ENCODE measurements around the gene CPNE5. TPM values are rescaled to one million over a fixed set of nuclear protein-coding genes. Genes with fewer than 3 reads are reported as not detected.
"Not testable (repeated sequence)": the region's sequence is repeated elsewhere in the genome, so short reads cannot be mapped to it uniquely, and the experiment has no call there.

Gene CPNE5
- polyA plus RNA-seq, 4 donors = 12.5 to 14.8 (median 13.3) TPM

DNA sequence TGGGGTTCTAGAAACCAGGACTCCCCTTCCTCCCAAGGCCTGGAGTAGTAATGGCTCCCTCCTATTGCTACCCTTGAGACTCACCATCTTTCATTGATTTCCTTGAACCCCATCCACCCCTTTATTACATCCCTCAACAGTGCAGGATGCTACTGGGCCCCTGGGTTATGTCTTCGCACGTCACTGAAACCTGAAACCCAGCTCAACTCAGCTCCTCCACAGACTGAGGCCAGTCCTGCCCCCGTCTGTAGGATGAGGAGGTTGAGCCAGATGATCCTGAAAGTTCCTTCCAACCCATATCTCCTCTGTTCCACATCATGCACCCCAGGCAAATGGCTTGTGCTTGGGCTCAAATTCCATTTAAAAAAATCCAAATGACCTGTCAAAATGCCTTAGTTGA lies 21.4 kb downstream of the CPNE5 start:
- no peak for DNase-seq (ENCODE audit: low read depth in 4 of 4, low spot score in 3 of 4)

DNA sequence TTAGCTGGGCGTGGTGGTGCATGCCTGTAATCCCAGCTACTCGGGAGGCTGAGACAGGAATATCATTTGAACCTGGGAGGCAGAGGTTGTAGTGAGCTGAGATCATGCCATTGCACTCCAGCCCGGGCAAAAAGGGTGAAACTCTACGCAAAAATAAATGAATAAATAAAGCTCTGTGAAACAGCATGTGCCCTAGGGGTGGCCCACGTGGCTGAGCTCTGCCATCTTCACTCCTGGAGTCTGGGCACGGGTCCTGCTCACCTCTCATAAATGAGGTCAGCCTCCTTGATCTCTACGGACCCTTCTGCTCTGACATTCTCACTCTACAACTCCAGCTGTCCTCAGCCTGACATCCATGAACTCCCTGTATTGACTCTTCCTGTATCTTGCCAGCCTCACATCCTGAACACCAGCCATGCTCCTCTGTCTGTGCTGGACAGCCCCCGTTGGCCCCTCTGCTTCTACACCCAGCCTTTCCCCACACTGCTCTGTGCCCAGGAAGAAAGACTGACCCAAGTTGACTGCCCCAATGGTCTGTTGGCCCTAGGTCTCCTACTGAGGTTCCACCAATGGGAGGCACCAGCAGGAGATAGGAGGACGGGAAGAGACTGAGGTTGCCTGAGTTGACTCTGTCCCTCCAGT lies 21.9 kb downstream of the CPNE5 start:
- DNase-seq (ENCODE audit: low read depth in 4 of 4, low spot score in 3 of 4) = no peak

DNA sequence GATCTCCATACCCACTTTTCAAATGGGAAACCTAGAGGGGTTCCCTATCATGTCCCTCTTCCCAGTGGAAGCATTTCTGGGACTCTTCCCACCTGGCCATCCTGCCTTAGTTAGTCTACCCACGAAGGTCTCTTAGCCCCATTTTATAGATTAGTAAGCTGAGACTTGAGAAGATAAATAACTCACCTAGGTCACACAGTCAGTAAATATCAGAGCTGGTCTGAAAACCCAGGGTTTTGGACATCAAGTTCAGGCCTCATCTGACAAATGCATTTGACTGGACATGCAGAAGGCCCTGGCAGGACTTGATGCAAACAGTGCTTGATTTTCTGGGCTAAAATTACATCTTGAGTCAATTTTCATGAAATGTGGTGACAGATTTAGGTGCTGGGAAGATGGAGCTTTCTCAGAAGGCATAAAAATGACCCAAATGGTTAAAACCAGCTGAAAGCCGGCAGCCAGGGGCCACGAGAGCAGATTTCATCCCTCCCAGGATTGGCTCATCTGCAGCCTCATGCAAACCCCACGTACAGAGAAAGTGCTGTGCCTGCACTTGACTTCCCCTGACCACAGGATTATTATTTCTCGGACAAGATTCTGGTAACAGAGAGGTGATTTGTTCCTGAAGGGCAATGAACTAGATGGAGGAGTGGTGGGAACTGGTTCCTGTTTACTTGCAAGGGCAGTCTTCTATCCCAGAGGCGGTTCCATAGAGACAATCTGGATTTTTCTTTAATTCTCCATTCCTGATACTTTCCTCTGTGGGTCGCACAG lies 23.1 kb downstream of the CPNE5 start:
- DNase-seq (ENCODE audit: low read depth in 4 of 4, low spot score in 3 of 4) = no peak

DNA sequence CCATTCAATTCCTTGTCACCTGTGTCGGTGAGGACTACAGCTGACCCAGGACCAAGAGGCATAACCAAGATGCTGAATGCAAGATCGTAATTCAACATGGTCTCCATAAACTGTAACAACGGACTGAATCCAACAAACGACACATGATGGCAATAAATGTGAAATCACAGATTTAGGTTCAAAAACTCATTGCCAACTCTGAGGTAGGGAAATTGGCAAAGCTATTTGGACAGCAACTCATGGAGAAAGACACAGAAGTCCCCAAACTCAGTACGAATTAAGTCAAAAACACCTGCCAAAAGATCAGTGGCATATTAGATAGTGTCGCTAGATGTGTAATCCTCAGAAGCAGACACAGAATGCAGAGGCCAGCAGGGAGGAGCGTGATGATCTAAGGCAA lies 25.0 kb downstream of the CPNE5 start:
- no peak for DNase-seq (ENCODE audit: low read depth in 4 of 4, low spot score in 3 of 4)

DNA sequence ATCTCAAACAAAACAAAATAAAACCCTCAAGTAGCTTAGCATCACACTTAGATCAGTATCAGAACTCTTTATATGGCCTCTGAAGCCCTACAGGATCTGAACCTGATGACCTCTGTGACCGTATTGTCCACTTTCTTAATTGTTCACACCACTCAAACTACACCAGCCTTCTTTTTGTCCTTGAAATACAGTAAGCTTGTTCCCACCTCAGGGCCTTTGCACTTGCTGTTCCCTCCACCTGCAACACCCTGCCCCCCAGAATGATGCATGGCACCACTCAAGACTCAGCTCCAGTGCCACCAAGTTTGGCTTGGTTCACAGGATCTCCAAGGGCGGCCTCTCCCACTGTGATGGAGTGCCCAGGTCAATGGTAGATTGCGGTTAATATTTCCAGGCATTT lies 25.7 kb downstream of the CPNE5 start:
- DNase-seq (ENCODE audit: low read depth in 4 of 4, low spot score in 3 of 4) = no peak

DNA sequence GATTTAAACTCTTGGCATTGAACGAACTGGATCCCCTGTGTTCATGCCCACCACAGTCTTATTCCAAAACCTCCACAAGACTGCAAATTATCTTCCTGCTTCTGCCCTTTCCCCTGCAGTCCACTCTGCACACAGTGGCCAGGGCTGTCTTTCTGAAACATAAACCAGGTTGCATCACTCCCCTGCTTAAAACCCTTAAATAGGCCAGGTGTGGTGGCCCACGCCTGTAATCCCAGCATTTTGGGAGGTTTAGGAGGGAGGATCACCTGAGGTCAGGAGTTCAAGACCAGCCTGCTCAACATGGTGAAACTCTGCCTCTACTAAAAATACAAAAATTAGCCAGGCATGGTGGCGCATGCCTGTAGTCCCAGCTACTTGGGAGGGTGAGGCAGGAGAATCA lies 26.2 kb downstream of the CPNE5 start:
- not testable (repeated sequence) for DNase-seq (ENCODE audit: low read depth in 4 of 4, low spot score in 3 of 4)

DNA sequence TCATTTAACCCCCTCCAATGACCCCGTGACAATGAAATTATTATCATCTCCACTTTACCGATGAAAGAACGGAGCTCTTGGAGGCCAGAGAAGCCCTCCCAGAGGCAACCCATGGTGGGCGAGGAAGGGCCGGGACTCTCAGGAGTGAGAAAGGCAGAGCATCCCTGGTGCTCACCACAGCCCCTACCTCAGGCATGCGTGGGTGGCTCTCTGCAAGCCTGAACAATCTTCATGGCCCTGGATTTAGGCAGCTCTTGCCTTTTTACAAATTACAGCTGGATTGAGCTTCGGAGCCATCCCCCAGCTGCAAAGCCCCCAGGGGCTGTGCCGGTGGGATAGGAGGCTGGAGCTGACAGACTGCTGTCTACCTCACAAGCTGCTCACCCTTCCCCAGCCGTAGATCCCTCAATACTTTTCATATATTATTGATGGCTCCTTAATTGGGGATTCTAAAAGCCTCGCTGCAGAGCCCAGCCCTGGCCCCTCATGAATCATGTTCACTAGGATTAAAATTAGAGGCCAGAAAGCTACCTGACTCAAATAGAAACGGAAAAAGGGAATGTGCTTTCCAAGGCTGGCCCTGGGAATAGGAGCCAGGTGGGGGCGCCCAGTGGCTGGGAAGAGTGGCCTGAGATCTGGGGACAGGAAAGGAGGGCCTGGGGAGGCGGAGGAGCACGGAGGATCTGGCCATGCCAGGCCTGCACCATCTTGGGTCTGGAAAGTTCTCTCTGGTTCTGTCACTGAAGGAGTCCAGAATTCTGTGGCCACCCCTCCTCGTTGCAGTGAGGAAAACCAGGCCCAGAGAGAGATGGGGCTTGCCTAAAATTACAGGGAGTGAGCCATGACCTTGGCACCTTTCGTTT lies 29.1 kb downstream of the CPNE5 start:
- DNase-seq (ENCODE audit: low read depth in 4 of 4, low spot score in 3 of 4) = no peak

DNA sequence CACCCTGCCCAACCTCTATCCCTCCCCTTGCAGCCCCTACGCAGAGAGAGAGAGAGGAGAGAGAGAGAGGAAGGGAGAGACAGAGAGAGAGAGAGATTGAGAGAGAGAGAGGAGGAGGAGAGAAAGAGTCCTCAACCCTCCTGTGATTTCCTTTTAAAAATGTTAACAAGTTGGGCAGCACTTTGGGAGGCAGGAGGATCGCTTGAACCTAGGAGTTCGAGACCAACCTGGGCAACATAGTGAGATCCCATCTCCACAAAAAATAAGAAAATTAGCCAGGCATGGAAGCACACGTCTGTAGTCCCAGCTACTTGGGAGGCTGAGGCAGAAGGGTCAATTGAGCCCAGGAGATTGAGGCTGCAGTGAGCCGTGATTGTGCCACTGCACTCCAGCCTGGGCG lies 30.1 kb downstream of the CPNE5 start:
- no peak for DNase-seq (ENCODE audit: low read depth in 4 of 4, low spot score in 3 of 4)

DNA sequence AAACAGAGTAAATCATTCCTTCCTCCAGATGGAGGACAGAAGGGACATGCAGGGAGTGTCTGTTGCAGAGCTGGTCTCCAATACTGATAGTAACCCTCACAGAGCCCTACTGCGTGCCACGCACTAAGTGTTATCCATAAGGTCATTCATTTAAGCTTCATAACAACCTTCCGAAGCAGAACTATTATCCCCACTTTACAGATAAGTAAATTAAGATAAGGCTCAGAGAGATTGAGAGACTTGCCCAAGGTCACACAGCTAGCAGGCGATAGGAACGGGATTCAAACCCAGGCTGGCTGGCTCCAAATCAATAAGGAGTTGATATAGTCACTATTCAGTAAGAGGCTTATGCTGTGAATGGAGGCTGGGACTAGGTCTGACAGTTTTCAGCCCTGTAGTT lies 30.6 kb downstream of the CPNE5 start:
- no peak for DNase-seq (ENCODE audit: low read depth in 4 of 4, low spot score in 3 of 4)

DNA sequence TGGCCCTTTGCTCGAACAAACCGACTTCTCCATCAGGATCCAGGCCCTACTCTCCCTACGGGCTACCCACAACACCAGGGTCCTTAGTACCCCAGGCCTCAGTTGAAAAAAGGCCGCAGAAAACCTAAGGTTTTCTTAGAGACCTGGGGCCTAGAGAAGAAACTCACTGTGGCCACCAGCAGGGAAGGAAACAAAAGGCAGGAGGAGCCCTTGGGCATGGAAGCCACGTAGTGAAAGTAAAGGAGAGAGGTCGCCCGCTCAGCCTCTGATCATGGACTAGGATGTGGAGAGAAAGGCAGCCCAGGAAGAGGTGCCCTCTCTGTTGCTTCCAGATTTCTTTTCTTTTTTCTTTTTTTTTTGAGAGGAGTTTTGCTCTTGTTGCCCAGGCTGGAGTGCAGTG lies 31.5 kb downstream of the CPNE5 start:
- no peak for DNase-seq (ENCODE audit: low read depth in 4 of 4, low spot score in 3 of 4)

DNA sequence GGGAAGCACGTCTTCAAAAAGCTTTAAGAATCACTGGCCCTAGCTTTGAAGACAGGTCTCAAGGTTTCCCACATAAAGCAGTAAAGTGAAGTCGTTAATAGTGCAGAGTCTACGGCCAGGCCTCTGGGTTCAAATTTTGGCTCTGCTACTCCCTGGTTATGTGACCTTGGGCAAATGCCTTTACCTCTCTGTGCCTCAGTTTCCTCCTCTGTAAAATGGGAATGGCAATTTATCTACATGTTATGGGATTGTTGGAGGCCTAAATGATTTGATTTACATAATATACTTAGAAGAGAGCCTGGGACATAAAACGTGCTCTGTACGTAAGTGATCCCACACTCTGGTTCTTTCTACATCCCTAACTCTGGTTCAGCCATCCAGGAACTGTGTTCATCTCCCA lies 32.1 kb downstream of the CPNE5 start:
- no peak for DNase-seq (ENCODE audit: low read depth in 4 of 4, low spot score in 3 of 4)

DNA sequence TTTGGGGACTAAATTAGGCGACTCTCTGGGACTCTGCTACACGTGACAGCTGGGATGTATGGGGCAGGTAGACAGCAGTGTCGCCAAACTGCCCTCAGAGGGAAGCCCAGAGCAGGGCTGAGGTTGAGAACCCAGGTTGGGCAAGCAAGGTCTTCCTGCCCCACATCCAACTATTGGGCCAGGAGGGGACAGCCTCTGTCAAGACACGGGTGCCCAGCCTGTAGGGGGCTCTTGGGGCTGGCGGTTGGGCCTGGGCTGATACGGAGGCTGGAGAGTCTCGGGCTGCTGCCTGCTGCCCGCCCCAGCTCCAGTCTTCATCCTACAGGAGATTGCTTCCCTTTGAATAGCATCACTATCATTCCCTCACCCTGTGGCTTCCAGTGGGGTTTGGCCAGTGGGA lies 33.3 kb downstream of the CPNE5 start:
- no peak for DNase-seq (ENCODE audit: low read depth in 4 of 4, low spot score in 3 of 4)

DNA sequence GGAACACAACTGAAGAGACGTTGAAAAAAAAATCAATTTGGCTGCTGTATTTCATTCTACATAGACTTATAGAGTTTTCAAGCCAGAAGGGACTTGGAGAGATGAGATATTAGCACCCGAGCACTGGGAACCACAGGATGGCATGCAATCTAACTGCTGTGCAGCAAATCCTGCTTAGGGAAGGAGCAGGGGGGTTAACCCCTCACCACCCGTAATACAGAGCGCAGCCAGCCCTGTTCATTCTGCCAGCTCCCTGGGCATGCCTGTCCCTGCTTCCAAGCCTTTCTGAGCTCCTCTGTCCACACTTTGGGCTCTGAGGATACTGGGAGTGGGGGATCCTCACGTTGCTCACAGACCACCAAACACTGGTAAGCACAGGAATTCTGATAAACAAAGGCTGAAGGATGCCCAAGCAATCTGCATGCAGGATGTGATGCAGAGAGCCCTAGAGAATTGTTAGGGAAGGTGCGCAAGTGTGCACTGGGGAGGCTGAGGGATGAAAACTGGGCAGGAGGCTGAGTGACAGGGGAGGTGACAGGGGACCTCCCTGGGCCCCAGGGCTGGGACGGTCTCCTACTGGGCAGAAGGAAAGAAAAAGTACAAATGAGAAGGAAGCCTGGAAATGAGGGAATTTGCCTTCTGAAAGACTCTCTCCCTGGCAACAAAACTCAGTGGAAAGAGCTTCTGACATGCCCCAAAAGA lies 34.0 kb downstream of the CPNE5 start:
- no peak for DNase-seq (ENCODE audit: low read depth in 4 of 4, low spot score in 3 of 4)

DNA sequence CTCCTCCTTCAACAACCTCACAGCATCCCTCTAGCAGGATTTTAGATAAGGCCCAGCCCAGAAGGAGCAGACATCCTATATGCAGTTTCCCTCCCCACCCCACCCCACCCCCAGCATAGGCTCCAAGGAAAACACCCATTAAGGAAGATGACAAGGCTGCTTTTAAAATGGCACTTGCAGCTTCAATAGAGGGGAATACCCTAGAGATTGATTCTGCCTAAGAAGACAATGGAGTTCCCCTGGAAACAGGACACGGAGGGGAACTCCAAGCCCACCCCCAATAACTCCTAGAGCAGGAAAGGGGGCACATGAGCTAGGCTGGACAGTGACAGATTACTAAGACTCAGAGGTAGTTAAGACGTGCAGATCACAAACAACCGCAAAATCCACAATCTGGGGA lies 34.7 kb downstream of the CPNE5 start:
- DNase-seq (ENCODE audit: low read depth in 4 of 4, low spot score in 3 of 4) = no peak

DNA sequence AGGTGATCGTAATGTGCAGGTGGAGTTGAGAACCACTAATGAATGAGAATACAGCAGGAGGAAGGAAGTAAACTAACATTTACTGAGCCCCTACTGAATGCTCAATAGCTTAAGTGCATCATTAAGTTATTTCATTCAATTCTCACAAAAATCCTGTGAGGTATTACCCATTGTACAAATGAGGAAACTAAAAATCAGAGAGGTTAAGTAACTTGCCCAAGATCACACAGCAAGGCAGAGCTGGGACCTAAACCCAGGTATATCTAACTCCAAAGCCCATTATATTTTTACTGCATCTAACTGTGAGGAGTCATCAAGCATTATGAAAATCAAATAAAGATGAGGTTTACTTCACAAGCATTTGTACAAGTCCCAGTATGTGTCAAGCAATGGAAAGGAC lies 35.3 kb downstream of the CPNE5 start:
- DNase-seq (ENCODE audit: low read depth in 4 of 4, low spot score in 3 of 4) = no peak

DNA sequence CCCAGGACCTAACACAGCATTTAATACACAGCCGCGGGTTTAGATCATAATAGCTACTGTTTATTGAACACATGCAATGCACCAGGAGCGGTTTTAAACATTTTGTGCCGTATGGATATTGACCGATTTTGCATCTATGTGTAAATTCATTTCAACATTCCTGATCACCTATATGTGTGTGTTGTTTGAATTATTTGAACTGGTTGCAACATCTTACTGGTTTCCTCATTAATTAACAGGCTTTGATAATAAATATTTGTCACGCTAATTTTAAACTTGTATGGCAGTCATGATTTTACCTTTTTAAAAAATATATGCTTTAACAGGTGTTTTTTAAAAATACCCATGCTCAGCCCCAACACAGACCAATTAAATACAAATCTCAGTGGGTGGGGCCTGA lies 35.8 kb downstream of the CPNE5 start:
- no peak for DNase-seq (ENCODE audit: low read depth in 4 of 4, low spot score in 3 of 4)

DNA sequence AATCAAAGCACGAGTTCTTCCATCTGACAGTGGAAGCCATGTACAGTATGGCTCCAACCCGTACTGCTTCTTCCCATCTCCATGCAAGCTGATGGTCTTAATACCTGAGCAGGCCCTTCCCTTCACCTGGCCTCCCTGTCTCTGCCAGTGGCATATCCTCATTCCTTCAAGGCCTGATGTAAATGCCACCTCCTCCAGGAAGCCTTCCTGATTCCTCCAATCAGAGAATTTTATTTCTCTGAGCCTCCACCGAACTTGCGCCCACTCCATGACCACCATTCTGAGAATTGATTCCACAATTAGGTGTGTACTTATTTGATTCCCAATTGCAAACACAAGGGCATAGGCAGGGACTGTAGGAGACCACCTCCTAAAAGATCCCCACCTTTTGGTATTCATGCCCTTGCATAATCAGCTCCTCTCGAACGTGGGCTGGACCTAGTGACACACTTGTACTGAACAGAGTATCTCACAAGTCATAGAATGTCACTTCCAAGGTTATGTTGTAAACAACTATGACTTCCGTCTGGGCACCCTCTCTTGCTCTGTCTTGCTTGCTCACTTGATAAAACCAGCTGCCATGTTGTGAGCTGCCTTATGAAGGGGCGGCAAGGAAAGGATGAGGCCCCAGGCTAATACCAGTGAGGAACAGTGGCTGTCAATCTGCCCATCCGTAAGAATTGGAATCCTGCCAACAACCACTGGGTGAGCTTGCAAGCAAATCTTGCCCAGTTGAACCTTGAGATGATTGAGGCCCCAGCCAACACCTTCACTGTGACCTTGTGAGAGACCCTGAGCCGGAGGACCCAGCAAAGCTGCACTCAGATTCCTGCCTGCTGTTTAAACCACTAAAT lies 38.8 kb downstream of the CPNE5 start:
- no peak for DNase-seq (ENCODE audit: low read depth in 4 of 4, low spot score in 3 of 4)

DNA sequence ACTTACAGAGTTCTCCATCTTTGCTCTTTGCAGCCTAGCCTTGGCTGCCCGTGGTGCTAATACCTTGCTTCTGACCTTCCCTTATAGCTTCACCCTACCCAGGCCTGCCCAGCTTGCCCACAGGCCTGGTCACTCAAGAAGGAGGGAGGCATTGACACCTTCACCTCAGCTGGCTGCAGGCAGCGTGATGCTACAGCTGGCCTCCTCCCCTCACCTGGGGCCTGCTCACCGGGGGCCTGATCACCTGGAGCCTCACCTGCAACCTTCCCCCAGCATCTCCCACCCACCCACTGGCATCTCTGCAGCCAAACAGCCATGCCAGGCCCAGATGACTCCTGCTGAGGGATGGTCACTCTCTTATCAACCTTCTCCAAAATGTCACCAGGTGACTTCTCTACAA lies 40.4 kb downstream of the CPNE5 start:
- DNase-seq (ENCODE audit: low read depth in 4 of 4, low spot score in 3 of 4) = no peak

DNA sequence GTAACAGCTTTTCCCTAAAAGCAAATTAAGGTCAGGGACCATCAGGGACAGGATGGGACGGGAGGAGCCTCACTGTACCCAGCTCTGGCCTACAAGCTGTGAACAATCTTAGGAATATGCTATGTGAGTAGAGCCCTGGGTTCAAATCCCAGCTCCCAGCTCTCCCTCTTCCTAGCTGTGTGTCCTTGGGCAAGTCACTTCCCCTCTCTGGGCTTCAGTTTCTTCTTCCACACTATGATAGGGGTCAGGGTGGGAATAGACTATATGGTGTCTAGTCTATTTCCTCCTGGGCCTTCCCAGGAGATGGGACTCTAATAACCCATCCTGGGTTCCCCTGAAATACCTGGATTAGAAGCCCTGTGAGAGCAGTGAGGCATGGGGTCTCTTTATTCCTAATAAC lies 41.6 kb downstream of the CPNE5 start:
- no peak for DNase-seq (ENCODE audit: low read depth in 4 of 4, low spot score in 3 of 4)

DNA sequence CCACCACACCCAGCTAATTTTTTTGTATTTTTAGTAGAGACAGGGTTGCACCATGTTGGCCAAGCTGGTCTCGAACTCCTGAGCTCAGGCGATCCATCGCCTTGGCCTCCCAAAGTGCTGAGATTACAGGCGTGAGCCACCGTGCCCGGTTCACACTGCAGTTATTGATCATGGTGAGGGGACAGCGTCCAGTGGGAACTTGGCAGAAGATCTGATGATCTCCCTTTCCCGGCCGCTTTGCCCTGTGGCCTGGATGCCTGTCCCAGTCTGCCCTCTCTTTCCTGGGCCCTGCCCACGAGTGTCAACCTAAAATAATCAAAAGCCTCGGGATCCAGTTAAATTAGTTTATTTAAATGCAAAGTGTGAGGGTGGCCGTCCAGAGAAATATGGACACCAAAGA lies 42.2 kb downstream of the CPNE5 start:
- DNase-seq (ENCODE audit: low read depth in 4 of 4, low spot score in 3 of 4) = no peak
